GM23338 (cell line): ENCODE results near the gene ARRDC5. TPM values are rescaled to one million over a fixed set of nuclear protein-coding genes. Genes with fewer than 3 reads are reported as not detected.

ENCODE experiments used
- ATAC-seq: fragments of 200-7000 bp; cut with Tn5 transposase; 3 replicates; pipeline ENCODE4 v1.9.1; 2020
- DNase-seq: peaks from one replicate; pipeline ENCODE4 v3.0.0-alpha.2; 2015; ENCODE audit warnings: low spot score
- H2AFZ ChIP-seq: fragments of 200-600 bp; sonication (generic); 2 replicates; pipeline ENCODE4 v1.8.0; 2016; ENCODE audit warnings: antibody characterized with exemption, mild to moderate bottlenecking, moderate library complexity
- H3F3A ChIP-seq: fragments of 200-600 bp; sonication (generic); replicated peaks from 2 replicates; pipeline ENCODE4 v1.8.0; 2017; ENCODE audit warnings: antibody characterized with exemption, mixed run types, low read depth
- H3K27ac ChIP-seq: fragments of 200-600 bp; sonication (generic); 2 replicates; pipeline ENCODE4 v1.6.1; 2016; ENCODE audit warnings: low read depth
- H3K27me3 ChIP-seq: fragments of 200-600 bp; sonication (generic); 2 replicates; pipeline ENCODE4 v1.8.0; 2016; ENCODE audit warnings: mild to moderate bottlenecking, mixed run types, moderate library complexity; ENCODE audit not compliant: insufficient read depth
- H3K36me3 ChIP-seq: fragments of 200-600 bp; sonication (generic); 2 replicates; pipeline ENCODE4 v1.8.0; 2016; ENCODE audit warnings: mild to moderate bottlenecking; ENCODE audit not compliant: insufficient read depth
- H3K4me1 ChIP-seq: fragments of 200-600 bp; sonication (generic); 2 replicates; pipeline ENCODE4 v1.8.0; 2016; ENCODE audit warnings: mild to moderate bottlenecking, moderate library complexity; ENCODE audit not compliant: insufficient read depth
- H3K4me2 ChIP-seq: fragments of 200-600 bp; sonication (generic); 2 replicates; pipeline ENCODE4 v1.7.1; 2017; ENCODE audit warnings: mixed run types
- H3K4me3 ChIP-seq: fragments of 200-600 bp; sonication (generic); 2 replicates; pipeline ENCODE4 v1.6.1; 2016; ENCODE audit warnings: mixed run types
- H3K79me2 ChIP-seq: fragments of 200-600 bp; sonication (generic); replicated peaks from 2 replicates; pipeline ENCODE4 v1.8.0; 2017; ENCODE audit warnings: mild to moderate bottlenecking; ENCODE audit not compliant: insufficient read depth
- H3K9me2 ChIP-seq: fragments of 200-600 bp; sonication (generic); 2 replicates; pipeline ENCODE4 v1.8.0; 2017; ENCODE audit not compliant: insufficient read depth
- H4K20me1 ChIP-seq: fragments of 200-600 bp; sonication (generic); replicated peaks from 2 replicates; pipeline ENCODE4 v1.8.0; 2017; ENCODE audit warnings: mild to moderate bottlenecking; ENCODE audit not compliant: insufficient read depth
- H3K27ac Mint-ChIP-seq: 2 replicates; pipeline ENCODE4 v1.8.0; 2020; ENCODE audit warnings: inconsistent platforms, mild to moderate bottlenecking, moderate library complexity, mixed read lengths
- H3K27me3 Mint-ChIP-seq: 3 replicates; pipeline ENCODE4 v1.8.0; 2022; ENCODE audit warnings: low read depth, mild to moderate bottlenecking, moderate library complexity, mixed read lengths, inconsistent platforms; ENCODE audit not compliant: insufficient read depth, poor library complexity
- H3K36me3 Mint-ChIP-seq: 3 replicates; pipeline ENCODE4 v1.8.0; 2021; ENCODE audit warnings: low read depth, mild to moderate bottlenecking, inconsistent platforms, moderate library complexity, mixed read lengths
- H3K4me1 Mint-ChIP-seq: 3 replicates; pipeline ENCODE4 v1.8.0; 2020; ENCODE audit warnings: mild to moderate bottlenecking, inconsistent platforms, mixed read lengths
- H3K4me3 Mint-ChIP-seq: 3 replicates; pipeline ENCODE4 v1.8.0; 2021; ENCODE audit warnings: moderate library complexity, mild to moderate bottlenecking, inconsistent platforms, mixed read lengths
- H3K9me3 Mint-ChIP-seq: 3 replicates; pipeline ENCODE4 v1.8.0; 2020; ENCODE audit warnings: moderate library complexity, mild to moderate bottlenecking, inconsistent platforms, mixed read lengths
- CTCF ChIP-seq, 2 experiments: fragments of 200-600 bp in 1 of 2; sonication (generic) in 1 of 2; conservative IDR thresholded peaks; 2 replicates each; pipeline versions ENCODE4 v1.5.1 to v1.6.1; 2016 to 2017; ENCODE audit warnings: antibody characterized with exemption in 2 of 2, low read depth in 2 of 2, mild to moderate bottlenecking in 2 of 2, moderate library complexity in 1 of 2
- ETS1 ChIP-seq: IDR thresholded peaks from 2 replicates; pipeline ENCODE4 v1.6.1; 2016; ENCODE audit warnings: antibody characterized with exemption
- EZH2 ChIP-seq: fragments of 200-600 bp; sonication (generic); IDR thresholded peaks from one replicate; pipeline ENCODE4 v1.8.0; 2017; ENCODE audit warnings: antibody characterized with exemption, mild to moderate bottlenecking, low read depth; ENCODE audit not compliant: unreplicated experiment
- EZH2phosphoT487 ChIP-seq: fragments of 200-600 bp; sonication (generic); IDR thresholded peaks from one replicate; pipeline ENCODE4 v1.8.1; 2018; ENCODE audit warnings: antibody characterized with exemption; ENCODE audit not compliant: unreplicated experiment
- JUNB ChIP-seq: IDR thresholded peaks from one replicate; pipeline ENCODE4 v1.6.1; 2016; ENCODE audit warnings: antibody characterized with exemption; ENCODE audit not compliant: unreplicated experiment
- NANOG ChIP-seq: IDR thresholded peaks from 2 replicates; pipeline ENCODE4 v1.6.1; 2016; ENCODE audit warnings: antibody characterized with exemption, borderline replicate concordance
- POLR2AphosphoS5 ChIP-seq: IDR thresholded peaks from 2 replicates; pipeline ENCODE4 v1.6.1; 2016; ENCODE audit warnings: antibody characterized with exemption, low read depth
- STAT1 ChIP-seq: IDR thresholded peaks from one replicate; pipeline ENCODE4 v1.6.1; 2016; ENCODE audit warnings: antibody characterized with exemption; ENCODE audit not compliant: unreplicated experiment
- ZNF114 ChIP-seq: fragments of 250-450 bp; sonication (Bioruptor Pico); IDR thresholded peaks from 2 replicates; pipeline ENCODE4 v1.5.0; 2020; ENCODE audit warnings: mild to moderate bottlenecking, moderate library complexity
- ZNF331 ChIP-seq: fragments of 250-450 bp; sonication (Bioruptor Pico); IDR thresholded peaks from 2 replicates; pipeline ENCODE4 v1.5.0; 2020; ENCODE audit warnings: low read depth, mild to moderate bottlenecking, moderate library complexity
- ZNF462 ChIP-seq: fragments of 250-450 bp; sonication (Bioruptor Pico); IDR thresholded peaks from 2 replicates; pipeline ENCODE4 v1.5.0; 2020; ENCODE audit warnings: mild to moderate bottlenecking, moderate library complexity
- polyA plus RNA-seq: library from polyadenylated mRNA; unstranded; fragments of >200 nt; fragmentation: Nextera tagmentation; extraction: Ambion mirVana; gene quantifications from 2 replicates; pipeline ENCODE4 v1.2.1, GENCODE V29; 2016
- total RNA-seq: library from RNA; depleted of rRNA; stranded (reverse); fragments of >200 nt; shearing (Covaris generic); gene quantifications from 2 replicates; pipeline ENCODE4 v1.2.3, GENCODE V29; 2014

ARRDC5 gene
- total and polyA plus RNA-seq, 2 experiments from 2014 or later, result not detected

GRCh38 chr19:4844348-4845179 lies 58.1 kb downstream of the ARRDC5 start (continued):
- TF ChIP-seq CTCF (conservative IDR thresholded peaks at IDR 0.05; ENCODE audit: low read depth in 2 of 2) (no peak), JUNB (no peak), ZNF114 (CRISPR knock-in tag) (no peak), EZH2 (no peak)

GRCh38 chr19:4843647-4843965 lies 59.1 kb downstream of the ARRDC5 start:
- H3K27ac Mint-ChIP-seq, result no peak overlapping the region
- ATAC-seq, result no peak
- no peak for DNase-seq
- Histone ChIP-seq H3K79me2 (no peaks in the 10 kb centered on the region), H3K27me3 (no peaks in the 10 kb centered on the region), H3F3A (no peaks in the 10 kb centered on the region), H3K4me3 (no peak overlapping the region), H2AFZ (no peak overlapping the region), H3K27ac (no peak overlapping the region), H4K20me1 (no peaks in the 10 kb centered on the region), H3K36me3 (peaks cover 9% of the 10 kb centered on the region; the same call in 1 of the 2 replicates), H3K9me2 (no peaks in the 10 kb centered on the region), H3K4me1 (no peaks in the 10 kb centered on the region), H3K4me2 (no peak overlapping the region)
- peaks cover 12% of the 10 kb centered on the region for H3K27me3 Mint-ChIP-seq
- no peak overlapping the region for H3K4me3 Mint-ChIP-seq
- H3K36me3 Mint-ChIP-seq, result peaks cover 66% of the 10 kb centered on the region
- H3K9me3 Mint-ChIP-seq, result no peaks in the 10 kb centered on the region
- H3K4me1 Mint-ChIP-seq, result no peaks in the 10 kb centered on the region
- TF ChIP-seq ZNF331 (CRISPR knock-in tag) (no peak), ZNF114 (CRISPR knock-in tag) (no peak), STAT1 (no peak), EZH2phosphoT487 (no peak), EZH2 (no peak), CTCF (conservative IDR thresholded peaks at IDR 0.05; ENCODE audit: low read depth in 2 of 2) (no peak), POLR2AphosphoS5 (no peak), ZNF462 (CRISPR knock-in tag) (no peak), ETS1 (no peak), NANOG (no peak)
